ENCODE results near the gene SLC2A6. TPM values are rescaled to one million over a fixed set of nuclear protein-coding genes. Genes with fewer than 3 reads are reported as not detected.

SLC2A6 gene
- total RNA-seq, 4 donors from 2014 or later, result 0.41 to 2.4 (median 1.4) TPM

- intact Hi-C loops (cut with DNase I; ENCODE audit: low total_unique reads) (no loop called here), in situ Hi-C loops (cut with MboI; ENCODE audit: low sequenced_read_pairs in 4 of 4) (no loop called here)
- Histone ChIP-seq H3K9me3 (no peaks in the 10 kb centered on the region), H3K36me3 (no peaks in the 10 kb centered on the region), H3K27me3 (peaks cover 0 to 9% (median 0%) of the 10 kb centered on the region in 3 donors), H3K27ac (no peak overlapping the region), H3K4me3 (no peak overlapping the region), H3K4me1 (no peaks in the 10 kb centered on the region)
- ATAC-seq, result no peak
- DNase-seq, result no peak
- TF ChIP-seq, protein P1, sequence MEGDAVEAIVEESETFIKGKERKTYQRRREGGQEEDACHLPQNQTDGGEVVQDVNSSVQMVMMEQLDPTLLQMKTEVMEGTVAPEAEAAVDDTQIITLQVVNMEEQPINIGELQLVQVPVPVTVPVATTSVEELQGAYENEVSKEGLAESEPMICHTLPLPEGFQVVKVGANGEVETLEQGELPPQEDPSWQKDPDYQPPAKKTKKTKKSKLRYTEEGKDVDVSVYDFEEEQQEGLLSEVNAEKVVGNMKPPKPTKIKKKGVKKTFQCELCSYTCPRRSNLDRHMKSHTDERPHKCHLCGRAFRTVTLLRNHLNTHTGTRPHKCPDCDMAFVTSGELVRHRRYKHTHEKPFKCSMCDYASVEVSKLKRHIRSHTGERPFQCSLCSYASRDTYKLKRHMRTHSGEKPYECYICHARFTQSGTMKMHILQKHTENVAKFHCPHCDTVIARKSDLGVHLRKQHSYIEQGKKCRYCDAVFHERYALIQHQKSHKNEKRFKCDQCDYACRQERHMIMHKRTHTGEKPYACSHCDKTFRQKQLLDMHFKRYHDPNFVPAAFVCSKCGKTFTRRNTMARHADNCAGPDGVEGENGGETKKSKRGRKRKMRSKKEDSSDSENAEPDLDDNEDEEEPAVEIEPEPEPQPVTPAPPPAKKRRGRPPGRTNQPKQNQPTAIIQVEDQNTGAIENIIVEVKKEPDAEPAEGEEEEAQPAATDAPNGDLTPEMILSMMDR (IDR thresholded peaks at IDR 0.05 in 4 of 5, conservative IDR thresholded peaks at IDR 0.05 in 1 of 5), result no peak
- no peak for TF ChIP-seq POLR2A (IDR thresholded peaks at IDR 0.05)
Observed at GRCh38 chr9:133433351-133433843, 45.5 kb downstream of the SLC2A6 start.

DNA sequence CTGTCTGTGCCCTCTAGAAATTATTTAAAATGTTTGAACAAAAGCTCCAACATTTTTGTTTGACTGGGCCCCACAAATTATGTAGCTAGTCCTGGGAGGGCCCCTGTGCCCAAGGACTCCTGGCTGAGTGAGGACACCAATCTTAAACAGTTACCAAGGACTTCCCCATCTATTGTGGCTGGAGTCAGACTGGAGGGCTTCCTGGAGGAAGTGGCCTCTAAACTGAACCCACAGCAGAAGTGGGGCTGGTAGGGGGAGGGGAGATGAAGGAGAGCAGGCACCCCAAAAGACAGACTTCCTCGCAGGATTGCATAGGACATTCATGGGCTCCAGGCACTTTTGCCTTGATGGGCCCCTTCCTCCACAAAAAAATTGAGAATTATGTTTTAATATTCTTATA is 48.7 kb downstream of the SLC2A6 start:
- ATAC-seq (no peak), DNase-seq (no peak)
- H3K27me3 ChIP-seq, result peaks cover 9 to 16% (median 10%) of the 10 kb centered on the region in 3 donors
- no peak overlapping the region for H3K4me3 ChIP-seq
- intact Hi-C loops (cut with DNase I; ENCODE audit: low total_unique reads), result no loop called here
- in situ Hi-C loops (cut with MboI; ENCODE audit: low sequenced_read_pairs in 4 of 4), result no loop called here
- peaks cover 5 to 10% of the 10 kb centered on the region in 2 donors for H3K4me1 ChIP-seq
- no peak for TF ChIP-seq POLR2A (IDR thresholded peaks at IDR 0.05)
- TF ChIP-seq, protein P1 (IDR thresholded peaks at IDR 0.05 in 4 of 5, conservative IDR thresholded peaks at IDR 0.05 in 1 of 5), result no peak
- H3K9me3 ChIP-seq, result no peaks in the 10 kb centered on the region
- H3K27ac ChIP-seq, result no peak overlapping the region
- H3K36me3 ChIP-seq, result no peaks in the 10 kb centered on the region

- no peaks in the 10 kb centered on the region for H3K9me3 ChIP-seq
- DNase-seq (no peak), ATAC-seq (no peak)
- H3K4me3 ChIP-seq, result no peak overlapping the region
- H3K27ac ChIP-seq, result no peak overlapping the region
- H3K27me3 ChIP-seq, result peaks cover 9 to 16% (median 10%) of the 10 kb centered on the region in 3 donors
- in situ Hi-C loops (cut with MboI; ENCODE audit: low sequenced_read_pairs in 4 of 4) (no loop called here), intact Hi-C loops (cut with DNase I; ENCODE audit: low total_unique reads) (no loop called here)
- no peaks in the 10 kb centered on the region for H3K36me3 ChIP-seq
- peaks cover 5 to 12% of the 10 kb centered on the region in 2 donors for H3K4me1 ChIP-seq
- TF ChIP-seq, protein P1 (IDR thresholded peaks at IDR 0.05 in 4 of 5, conservative IDR thresholded peaks at IDR 0.05 in 1 of 5), result no peak
- no peak for TF ChIP-seq POLR2A (IDR thresholded peaks at IDR 0.05)
Observed at GRCh38 chr9:133429641-133430161, 49.2 kb downstream of the SLC2A6 start.

DNA sequence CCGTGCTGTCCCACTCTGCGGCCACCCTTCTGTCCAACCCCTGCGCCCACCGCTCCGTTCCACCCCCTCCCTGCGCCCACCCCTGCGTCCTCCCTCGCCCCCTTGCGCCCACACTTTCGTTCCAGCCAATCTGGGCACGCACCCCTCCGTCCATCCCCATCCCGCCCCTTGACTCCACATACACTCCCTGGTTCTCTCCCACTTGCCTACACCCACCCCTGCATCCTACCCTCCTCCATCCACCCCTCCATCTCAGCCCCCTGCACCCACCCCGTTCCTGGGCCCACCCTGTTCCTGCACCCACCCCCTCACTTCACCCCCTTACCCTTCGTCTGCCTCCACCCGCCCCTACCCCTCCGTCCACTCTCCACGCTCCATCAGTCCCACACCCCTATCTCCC is 49.7 kb downstream of the SLC2A6 start:
- intact Hi-C loops (cut with DNase I; ENCODE audit: low total_unique reads), result no loop called here
- Histone ChIP-seq H3K9me3 (no peaks in the 10 kb centered on the region), H3K36me3 (no peaks in the 10 kb centered on the region), H3K27ac (no peak overlapping the region), H3K27me3 (peaks cover 9 to 16% (median 10%) of the 10 kb centered on the region in 3 donors), H3K4me1 (peaks cover 5 to 15% of the 10 kb centered on the region in 2 donors), H3K4me3 (no peak overlapping the region)
- ATAC-seq (no peak), DNase-seq (no peak)
- TF ChIP-seq, protein P1 (IDR thresholded peaks at IDR 0.05 in 4 of 5, conservative IDR thresholded peaks at IDR 0.05 in 1 of 5), result no peak
- TF ChIP-seq POLR2A (IDR thresholded peaks at IDR 0.05), result no peak
- in situ Hi-C loops (cut with MboI; ENCODE audit: low sequenced_read_pairs in 4 of 4), result no loop called here
